Neuronal stem cell (in vitro differentiated cells): ENCODE results near the gene KIF2A.

Source experiments
- DNase-seq: peaks from one replicate; pipeline ENCODE4 v3.0.0-alpha.2; 2013; ENCODE audit warnings: low spot score
- H2AFZ ChIP-seq: one replicate; pipeline ENCODE4 v1.6.1; 2013; ENCODE audit warnings: mild to moderate bottlenecking, low read length, inconsistent platforms
- H2AK5ac ChIP-seq: 2 replicates; pipeline ENCODE4 v1.6.1; 2013; ENCODE audit warnings: low read depth, mild to moderate bottlenecking, inconsistent platforms, low read length, moderate library complexity, mixed read lengths
- H2BK120ac ChIP-seq: 2 replicates; pipeline ENCODE4 v1.6.1; 2013; ENCODE audit warnings: low read depth, mild to moderate bottlenecking, inconsistent platforms, low read length, moderate library complexity, mixed read lengths
- H2BK12ac ChIP-seq: one replicate; pipeline ENCODE4 v1.6.1; 2013; ENCODE audit warnings: low read length, inconsistent platforms
- H2BK15ac ChIP-seq: 2 replicates; pipeline ENCODE4 v1.6.1; 2013; ENCODE audit warnings: mild to moderate bottlenecking, low read length, inconsistent platforms, mixed read lengths
- H2BK5ac ChIP-seq: one replicate; pipeline ENCODE4 v1.6.1; 2013; ENCODE audit warnings: inconsistent platforms, mild to moderate bottlenecking, low read length, moderate library complexity
- H3K14ac ChIP-seq: one replicate; pipeline ENCODE4 v1.6.1; 2013; ENCODE audit warnings: low read length, inconsistent platforms
- H3K18ac ChIP-seq: 2 replicates; pipeline ENCODE4 v1.6.1; 2013; ENCODE audit warnings: low read length, inconsistent platforms
- H3K23ac ChIP-seq: 2 replicates; pipeline ENCODE4 v1.6.1; 2013; ENCODE audit warnings: low read depth, mild to moderate bottlenecking, mixed read lengths, low read length, inconsistent platforms; ENCODE audit not compliant: poor library complexity
- H3K27ac ChIP-seq: replicated peaks from 3 replicates; pipeline ENCODE4 v1.5.1; 2013; ENCODE audit warnings: low read length, inconsistent platforms
- H3K27me3 ChIP-seq, 3 experiments: 2 replicates each; pipeline ENCODE4 v1.6.1; 2013; ENCODE audit warnings: low read length in 3 of 3, mild to moderate bottlenecking in 2 of 3, inconsistent platforms in 1 of 3, low read depth in 1 of 3, mixed read lengths in 1 of 3, moderate library complexity in 1 of 3; ENCODE audit not compliant: control insufficient read depth in 3 of 3, insufficient read depth in 3 of 3
- H3K36me3 ChIP-seq, 2 donors: replicated peaks in 1 of 2; 2 replicates each; pipeline ENCODE4 v1.6.1; 2013; ENCODE audit warnings: low read length in 2 of 2; ENCODE audit not compliant: control insufficient read depth in 2 of 2, insufficient read depth in 2 of 2
- H3K4ac ChIP-seq: 2 replicates; pipeline ENCODE4 v1.6.1; 2013; ENCODE audit warnings: inconsistent platforms, mild to moderate bottlenecking, low read length, moderate library complexity
- H3K4me1 ChIP-seq, 2 donors: 1 replicate in 1 of 2; 2 replicates in 1 of 2; pipeline ENCODE4 v1.6.1; 2013; ENCODE audit warnings: low read length in 2 of 2, low read depth in 1 of 2; ENCODE audit not compliant: control insufficient read depth in 2 of 2, insufficient read depth in 1 of 2
- H3K4me2 ChIP-seq: one replicate; pipeline ENCODE4 v1.6.1; 2013; ENCODE audit warnings: mild to moderate bottlenecking, low read length, inconsistent platforms; ENCODE audit not compliant: insufficient read depth, poor library complexity, severe bottlenecking
- H3K4me3 ChIP-seq, 2 donors: 2 replicates each; pipeline ENCODE4 v1.5.1; 2013; ENCODE audit warnings: low read length in 2 of 2, mild to moderate bottlenecking in 2 of 2, inconsistent platforms in 1 of 2, moderate library complexity in 1 of 2
- H3K79me1 ChIP-seq: one replicate; pipeline ENCODE4 v1.6.1; 2013; ENCODE audit warnings: low read depth, mild to moderate bottlenecking, inconsistent platforms, low read length, moderate library complexity
- H3K9ac ChIP-seq: one replicate; pipeline ENCODE4 v1.6.1; 2013; ENCODE audit warnings: mild to moderate bottlenecking, low read depth, low read length, inconsistent platforms; ENCODE audit not compliant: poor library complexity
- H3K9me3 ChIP-seq, 2 donors: replicated peaks in 1 of 2; 2 replicates each; pipeline versions ENCODE3 to v1.6.1; 2013; ENCODE audit warnings: low read length in 2 of 2, mild to moderate bottlenecking in 2 of 2, inconsistent platforms in 1 of 2, low read depth in 1 of 2, mixed read lengths in 1 of 2, moderate library complexity in 1 of 2; ENCODE audit not compliant: control insufficient read depth in 2 of 2, insufficient read depth in 1 of 2
- H4K8ac ChIP-seq: one replicate; pipeline ENCODE4 v1.6.1; 2013; ENCODE audit warnings: low read depth, mild to moderate bottlenecking, inconsistent platforms, low read length, moderate library complexity
- H4K91ac ChIP-seq: one replicate; pipeline ENCODE4 v1.6.1; 2013; ENCODE audit warnings: low read length, low read depth, mild to moderate bottlenecking, inconsistent platforms; ENCODE audit not compliant: poor library complexity
- WGBS, 2 donors: extraction: QIAGEN DNeasy Blood & Tissue Kit; methylation state at CpG; one replicate each; pipeline ENCODE4 v1.1.7; 2013; ENCODE audit warnings: missing lambda C conversion rate in 2 of 2, mixed read lengths in 1 of 2; ENCODE audit not compliant: insufficient read length in 2 of 2, insufficient replicate concordance in 1 of 2; ENCODE audit errors: extremely low coverage in 2 of 2; 5-methylcytosine and 5-hydroxymethylcytosine counted together

The KIF2A gene

GRCh38 chr5:62314213-62314830, 8.3 kb downstream of the KIF2A start:
- Histone ChIP-seq H4K91ac (no peak overlapping the region), H3K14ac (no peak overlapping the region), H3K79me1 (peaks cover 2% of the 10 kb centered on the region), H2BK12ac (no peak overlapping the region), H3K4me1 (peaks cover 2 to 5% of the 10 kb centered on the region in 2 donors), H3K9me3 (no peaks in the 10 kb centered on the region), H3K18ac (no peak overlapping the region), H2BK5ac (no peak overlapping the region), H3K4me3 (no peak overlapping the region), H3K27me3 (no peaks in the 10 kb centered on the region), H3K27ac (no peak overlapping the region), H3K36me3 (peaks cover 0 to 34% of the 10 kb centered on the region in 2 donors), H4K8ac (no peak overlapping the region), H2BK15ac (no peak overlapping the region), H2AFZ (no peak overlapping the region), H2AK5ac (no peak overlapping the region), H3K9ac (no peak overlapping the region), H3K23ac (no peak overlapping the region), H3K4me2 (no peak overlapping the region), H2BK120ac (no peak overlapping the region), H3K4ac (no peak overlapping the region)
- no peak for DNase-seq
- WGBS, 2 donors, result no CpG with 5 or more reads among the region's 2 CpGs

- Histone ChIP-seq H3K14ac (no peak overlapping the region), H2AK5ac (no peak overlapping the region), H2BK5ac (no peak overlapping the region), H3K27me3 (no peaks in the 10 kb centered on the region), H3K4me3 (no peak overlapping the region), H3K36me3 (peaks cover 0 to 24% of the 10 kb centered on the region in 2 donors), H3K9ac (no peak overlapping the region), H2AFZ (no peak overlapping the region), H4K91ac (no peak overlapping the region), H2BK15ac (no peak overlapping the region), H2BK12ac (no peak overlapping the region), H3K27ac (no peak overlapping the region), H3K23ac (no peak overlapping the region), H4K8ac (no peak overlapping the region), H3K18ac (no peak overlapping the region), H2BK120ac (no peak overlapping the region), H3K9me3 (no peaks in the 10 kb centered on the region), H3K79me1 (peaks cover 2% of the 10 kb centered on the region), H3K4me1 (peaks cover 2 to 7% of the 10 kb centered on the region in 2 donors), H3K4ac (no peak overlapping the region), H3K4me2 (no peak overlapping the region)
- DNase-seq, result no peak
- WGBS, 2 donors, result no CpG with 5 or more reads among the region's 2 CpGs
Measured at GRCh38 chr5:62315376-62316175, 9.6 kb downstream of the KIF2A start.

- no peak overlapping the region for H2BK12ac ChIP-seq
- H2AFZ ChIP-seq, result no peak overlapping the region
- no peak overlapping the region for H3K4ac ChIP-seq
- H3K9me3 ChIP-seq, result no peaks in the 10 kb centered on the region
- H3K27ac ChIP-seq, result no peak overlapping the region
- no peak overlapping the region for H2BK5ac ChIP-seq
- no peak overlapping the region for H3K14ac ChIP-seq
- H2BK120ac ChIP-seq, result no peak overlapping the region
- no peak overlapping the region for H4K91ac ChIP-seq
- WGBS, 2 donors, result no CpG with 5 or more reads among the region's 2 CpGs
- H3K18ac ChIP-seq, result no peak overlapping the region
- no peak overlapping the region for H4K8ac ChIP-seq
- peaks cover under 1% of the 10 kb centered on the region for H3K79me1 ChIP-seq
- H3K4me3 ChIP-seq, result no peak overlapping the region
- no peak overlapping the region for H3K23ac ChIP-seq
- H2BK15ac ChIP-seq, result no peak overlapping the region
- no peak overlapping the region for H2AK5ac ChIP-seq
- peaks cover 2 to 7% of the 10 kb centered on the region in 2 donors for H3K4me1 ChIP-seq
- no peak overlapping the region for H3K4me2 ChIP-seq
- peaks cover 0 to 22% of the 10 kb centered on the region in 2 donors for H3K36me3 ChIP-seq
- no peak overlapping the region for H3K9ac ChIP-seq
- H3K27me3 ChIP-seq, result no peaks in the 10 kb centered on the region
- DNase-seq, result no peak
Measured at GRCh38 chr5:62316176-62316502, 10.1 kb downstream of the KIF2A start.

- no peak overlapping the region for H2BK12ac ChIP-seq
- WGBS, 2 donors, result no CpG with 5 or more reads among the region's 3 CpGs
Measured at GRCh38 chr5:62317810-62318209, 11.8 kb downstream of the KIF2A start.

More at GRCh38 chr5:62317810-62318209, 11.8 kb downstream of the KIF2A start:
- Histone ChIP-seq H3K9me3 (no peaks in the 10 kb centered on the region), H3K4me2 (no peak overlapping the region), H4K91ac (no peak overlapping the region), H2BK5ac (no peak overlapping the region), H3K36me3 (peaks cover 3 to 30% of the 10 kb centered on the region in 2 donors), H3K79me1 (no peaks in the 10 kb centered on the region), H3K27me3 (no peaks in the 10 kb centered on the region), H3K4ac (no peak overlapping the region), H3K4me3 (no peak overlapping the region), H3K9ac (no peak overlapping the region), H2AFZ (no peak overlapping the region), H4K8ac (no peak overlapping the region), H3K18ac (no peak overlapping the region), H3K14ac (no peak overlapping the region), H2BK120ac (no peak overlapping the region), H3K23ac (no peak overlapping the region), H3K4me1 (peaks cover 2 to 7% of the 10 kb centered on the region in 2 donors), H2AK5ac (no peak overlapping the region), H3K27ac (no peak overlapping the region), H2BK15ac (no peak overlapping the region)
- DNase-seq, result no peak
